ENCODE data around the gene CCDC85A.

Gene CCDC85A

GRCh38 chr2:56344771-56345170 lies 161.0 kb downstream of the CCDC85A start:
- Mint-ChIP-seq H3K9me3 (peaks cover 6 to 8% of the 10 kb centered on the region in 2 donors), H3K4me1 (ENCODE audit: low read depth in 2 of 2) (no peaks in the 10 kb centered on the region), H3K4me3 (no peak overlapping the region), H3K27me3 (no peaks in the 10 kb centered on the region), H3K27ac (no peak overlapping the region), H3K36me3 (ENCODE audit: insufficient read depth) (no peaks in the 10 kb centered on the region)
- DNase-seq (no peak), ATAC-seq (replicated peaks) (no peak)

- no peak for DNase-seq
- no peak for ATAC-seq (replicated peaks)
- Mint-ChIP-seq H3K36me3 (ENCODE audit: insufficient read depth) (no peaks in the 10 kb centered on the region), H3K4me3 (no peak overlapping the region), H3K4me1 (ENCODE audit: low read depth in 2 of 2) (no peaks in the 10 kb centered on the region), H3K27me3 (no peaks in the 10 kb centered on the region), H3K27ac (no peak overlapping the region), H3K9me3 (peaks cover 6 to 8% of the 10 kb centered on the region in 2 donors)
These were observed 164.1 kb downstream of the CCDC85A start for GRCh38 chr2:56347881-56348280.

DNA sequence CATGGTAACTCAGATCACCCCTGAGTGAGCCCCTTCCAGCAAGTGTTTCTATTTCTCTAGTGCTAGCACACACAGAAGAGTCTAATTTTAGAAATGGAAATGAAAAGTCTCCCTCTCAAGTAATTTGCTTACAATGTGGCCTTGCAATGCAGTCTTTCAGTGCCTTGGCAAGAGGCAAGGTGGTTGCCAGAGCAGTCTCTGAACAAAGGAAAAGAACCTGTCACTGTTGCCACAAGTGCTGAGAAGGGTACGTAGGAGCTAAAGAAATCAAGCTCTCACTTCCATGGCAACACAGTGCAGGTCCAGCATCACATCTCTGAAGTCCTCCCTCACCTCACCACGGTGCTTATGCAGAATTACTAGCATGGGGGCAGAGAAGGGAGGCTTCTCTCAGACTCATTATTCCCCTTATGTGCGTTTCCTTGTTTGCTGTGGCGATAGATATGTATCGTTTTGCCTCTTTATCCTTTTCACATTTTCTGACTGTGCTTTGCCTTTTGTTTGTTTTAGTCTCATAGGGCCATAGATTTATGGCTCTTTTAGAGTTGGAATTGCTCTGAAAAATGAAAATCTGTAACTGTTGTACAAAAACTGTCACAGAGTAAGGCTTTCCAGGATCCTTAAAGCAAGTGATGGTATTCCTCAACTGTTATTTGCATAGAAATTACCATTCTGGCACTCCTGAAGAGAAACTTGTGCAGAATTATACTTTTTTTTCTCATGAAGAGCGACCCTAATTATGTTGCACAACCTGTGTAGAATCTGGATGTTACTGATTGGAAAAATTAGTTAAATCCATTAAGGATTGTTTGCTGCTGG lies 164.8 kb downstream of the CCDC85A start:
- H3K4me3 Mint-ChIP-seq: no peak overlapping the region
- H3K9me3 Mint-ChIP-seq: peaks cover 6 to 8% of the 10 kb centered on the region in 2 donors
- no peaks in the 10 kb centered on the region for H3K4me1 Mint-ChIP-seq (ENCODE audit: low read depth in 2 of 2)
- no peak for ATAC-seq (replicated peaks)
- H3K27ac Mint-ChIP-seq: no peak overlapping the region
- H3K36me3 Mint-ChIP-seq (ENCODE audit: insufficient read depth): no peaks in the 10 kb centered on the region
- no peaks in the 10 kb centered on the region for H3K27me3 Mint-ChIP-seq
- no peak for DNase-seq

GRCh38 chr2:56357655-56358295 lies 174.0 kb downstream of the CCDC85A start:
- Mint-ChIP-seq H3K4me1 (ENCODE audit: low read depth in 2 of 2) (no peaks in the 10 kb centered on the region), H3K36me3 (ENCODE audit: insufficient read depth) (no peaks in the 10 kb centered on the region), H3K27me3 (no peaks in the 10 kb centered on the region), H3K4me3 (no peak overlapping the region), H3K9me3 (peaks cover 5 to 11% of the 10 kb centered on the region in 2 donors), H3K27ac (no peak overlapping the region)
- ATAC-seq (replicated peaks) (no peak), DNase-seq (no peak)

- H3K27ac Mint-ChIP-seq: no peak overlapping the region
- ATAC-seq (replicated peaks) (no peak), DNase-seq (no peak)
- H3K27me3 Mint-ChIP-seq: no peaks in the 10 kb centered on the region
- H3K9me3 Mint-ChIP-seq: peaks cover 10 to 26% of the 10 kb centered on the region in 2 donors
- H3K4me3 Mint-ChIP-seq: no peak overlapping the region
- no peaks in the 10 kb centered on the region for H3K36me3 Mint-ChIP-seq (ENCODE audit: insufficient read depth)
- no peaks in the 10 kb centered on the region for H3K4me1 Mint-ChIP-seq (ENCODE audit: low read depth in 2 of 2)
These were observed 178.1 kb downstream of the CCDC85A start for GRCh38 chr2:56361844-56362243.

- DNase-seq: no peak
- Mint-ChIP-seq H3K4me1 (ENCODE audit: low read depth in 2 of 2) (no peaks in the 10 kb centered on the region), H3K27ac (no peak overlapping the region), H3K9me3 (peaks cover 10 to 26% of the 10 kb centered on the region in 2 donors), H3K4me3 (no peak overlapping the region), H3K27me3 (no peaks in the 10 kb centered on the region), H3K36me3 (ENCODE audit: insufficient read depth) (no peaks in the 10 kb centered on the region)
- ATAC-seq (replicated peaks): no peak
These were observed 181.1 kb downstream of the CCDC85A start for GRCh38 chr2:56364902-56365301.

DNA sequence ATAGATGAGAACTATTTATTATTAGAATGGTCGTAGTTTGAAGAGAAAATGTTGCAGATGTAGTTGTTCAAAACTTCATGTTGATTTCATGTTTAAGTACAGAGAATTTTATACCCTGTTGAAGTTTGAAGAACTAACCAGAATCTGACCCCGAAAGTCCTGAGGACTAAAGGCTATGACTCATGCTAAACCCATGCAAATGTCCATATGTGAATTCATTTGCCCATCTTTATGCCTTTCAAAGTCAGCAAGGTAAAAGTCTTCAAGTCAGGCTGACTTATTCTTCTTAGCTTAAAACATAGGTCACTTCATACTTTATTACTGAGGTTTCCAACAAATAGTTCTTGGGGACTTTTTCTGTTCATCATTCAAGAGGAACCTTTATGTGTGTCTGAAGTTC lies 185.5 kb downstream of the CCDC85A start:
- H3K36me3 Mint-ChIP-seq (ENCODE audit: insufficient read depth): no peaks in the 10 kb centered on the region
- ATAC-seq (replicated peaks): no peak
- no peak for DNase-seq
- no peaks in the 10 kb centered on the region for H3K27me3 Mint-ChIP-seq
- H3K9me3 Mint-ChIP-seq: peaks cover 3 to 7% of the 10 kb centered on the region in 2 donors
- H3K27ac Mint-ChIP-seq: no peak overlapping the region
- no peak overlapping the region for H3K4me3 Mint-ChIP-seq
- no peaks in the 10 kb centered on the region for H3K4me1 Mint-ChIP-seq (ENCODE audit: low read depth in 2 of 2)

DNA sequence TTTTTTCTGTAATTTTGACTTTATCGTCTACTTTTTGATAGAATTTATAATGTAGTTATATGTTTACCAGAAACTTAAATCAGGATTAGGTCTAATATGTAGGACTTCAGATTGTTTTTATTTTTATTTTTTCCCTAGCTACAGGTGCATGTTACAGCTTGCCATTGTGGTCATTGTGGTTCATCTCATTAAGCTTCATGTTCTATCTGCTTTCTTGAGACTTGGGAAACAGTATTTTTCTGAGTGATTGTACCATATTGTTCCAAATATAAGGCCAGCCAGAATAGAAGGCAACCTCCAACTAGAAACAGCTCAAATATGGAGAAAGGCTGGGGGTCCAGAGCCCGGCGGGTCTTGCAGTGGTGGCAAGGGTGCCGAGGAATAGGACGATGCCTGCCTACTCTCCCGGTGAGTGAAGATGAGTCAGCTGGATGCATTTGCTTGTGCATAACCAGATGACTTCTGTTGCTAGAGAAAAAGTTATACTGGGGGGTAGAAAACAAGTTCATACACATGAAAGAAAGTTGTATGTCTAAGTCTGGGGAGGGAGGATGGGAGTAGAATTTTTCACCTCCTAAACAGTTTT lies 188.4 kb downstream of the CCDC85A start:
- Mint-ChIP-seq H3K27me3 (no peaks in the 10 kb centered on the region), H3K4me3 (no peak overlapping the region), H3K4me1 (ENCODE audit: low read depth in 2 of 2) (no peaks in the 10 kb centered on the region), H3K9me3 (no peaks in the 10 kb centered on the region), H3K27ac (no peak overlapping the region), H3K36me3 (ENCODE audit: insufficient read depth) (no peaks in the 10 kb centered on the region)
- DNase-seq (no peak), ATAC-seq (replicated peaks) (no peak)

- H3K4me1 Mint-ChIP-seq (ENCODE audit: low read depth in 2 of 2): no peaks in the 10 kb centered on the region
- ATAC-seq (replicated peaks): no peak
- H3K27ac Mint-ChIP-seq: no peak overlapping the region
- no peaks in the 10 kb centered on the region for H3K27me3 Mint-ChIP-seq
- no peak for DNase-seq
- no peaks in the 10 kb centered on the region for H3K36me3 Mint-ChIP-seq (ENCODE audit: insufficient read depth)
- no peaks in the 10 kb centered on the region for H3K9me3 Mint-ChIP-seq
- no peak overlapping the region for H3K4me3 Mint-ChIP-seq
These were observed 191.5 kb downstream of the CCDC85A start for GRCh38 chr2:56375251-56375650.

- DNase-seq: no peak
- H3K36me3 Mint-ChIP-seq (ENCODE audit: insufficient read depth): no peaks in the 10 kb centered on the region
These were observed 193.2 kb downstream of the CCDC85A start for GRCh38 chr2:56376699-56377665.

DNA sequence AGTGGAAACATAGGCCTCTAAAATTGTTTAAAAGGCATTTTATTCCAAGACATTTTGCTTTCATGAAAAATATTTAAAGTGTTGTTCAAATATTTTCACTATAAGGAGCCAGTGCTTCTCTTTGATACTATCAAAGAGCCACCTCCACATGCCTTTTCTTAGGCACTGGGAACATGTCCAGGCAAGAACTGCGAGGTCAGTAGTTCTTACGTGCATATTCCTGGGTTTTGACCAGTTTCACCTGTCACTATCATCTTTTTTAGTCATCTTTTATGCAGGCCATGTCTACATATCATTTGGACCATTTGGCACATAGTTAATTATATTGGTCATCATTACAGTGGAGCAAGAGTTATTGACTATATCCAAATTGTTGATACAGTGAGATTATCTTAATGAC lies 195.3 kb downstream of the CCDC85A start:
- H3K4me3 Mint-ChIP-seq: no peak overlapping the region
- H3K9me3 Mint-ChIP-seq: no peaks in the 10 kb centered on the region
- H3K27me3 Mint-ChIP-seq: no peaks in the 10 kb centered on the region
- H3K36me3 Mint-ChIP-seq (ENCODE audit: insufficient read depth): no peaks in the 10 kb centered on the region
- no peak overlapping the region for H3K27ac Mint-ChIP-seq
- no peak for DNase-seq
- no peak for ATAC-seq (replicated peaks)
- no peaks in the 10 kb centered on the region for H3K4me1 Mint-ChIP-seq (ENCODE audit: low read depth in 2 of 2)

More at GRCh38 chr2:56376699-56377665, 193.2 kb downstream of the CCDC85A start:
- no peaks in the 10 kb centered on the region for H3K27me3 Mint-ChIP-seq
- ATAC-seq (replicated peaks): no peak
- no peaks in the 10 kb centered on the region for H3K4me1 Mint-ChIP-seq (ENCODE audit: low read depth in 2 of 2)
- H3K27ac Mint-ChIP-seq: no peak overlapping the region
- H3K9me3 Mint-ChIP-seq: no peaks in the 10 kb centered on the region
- H3K4me3 Mint-ChIP-seq: no peak overlapping the region

DNA sequence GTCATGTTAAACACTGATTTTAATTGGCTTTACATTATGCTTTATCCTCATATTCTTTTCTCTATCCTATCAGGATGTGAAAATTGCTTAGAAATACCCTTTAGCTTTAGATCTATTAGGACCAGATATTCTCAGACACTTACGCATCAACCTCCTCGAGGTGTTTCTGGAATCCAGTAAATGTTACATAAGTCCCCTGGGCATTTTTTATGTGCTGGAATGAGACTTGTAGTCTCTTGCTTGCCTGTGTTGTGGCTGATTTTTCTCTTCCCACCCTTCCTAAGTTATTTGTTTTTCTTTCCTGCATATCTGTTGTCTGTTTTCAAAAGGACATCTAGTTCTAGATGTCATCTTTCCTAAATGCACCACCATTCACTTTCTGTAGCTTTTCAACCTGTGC lies 197.1 kb downstream of the CCDC85A start:
- Mint-ChIP-seq H3K27ac (no peak overlapping the region), H3K27me3 (no peaks in the 10 kb centered on the region), H3K9me3 (peaks cover 0 to 2% of the 10 kb centered on the region in 2 donors), H3K4me1 (ENCODE audit: low read depth in 2 of 2) (no peaks in the 10 kb centered on the region), H3K36me3 (ENCODE audit: insufficient read depth) (no peaks in the 10 kb centered on the region), H3K4me3 (no peak overlapping the region)
- ATAC-seq (replicated peaks): no peak
- no peak for DNase-seq

GRCh38 chr2:56382466-56382865 lies 198.7 kb downstream of the CCDC85A start:
- no peak for ATAC-seq (replicated peaks)
- no peak for DNase-seq
- no peaks in the 10 kb centered on the region for H3K36me3 Mint-ChIP-seq (ENCODE audit: insufficient read depth)
- no peak overlapping the region for H3K27ac Mint-ChIP-seq
- H3K4me1 Mint-ChIP-seq (ENCODE audit: low read depth in 2 of 2): no peaks in the 10 kb centered on the region
- H3K9me3 Mint-ChIP-seq: peaks cover 0 to 2% of the 10 kb centered on the region in 2 donors
- no peaks in the 10 kb centered on the region for H3K27me3 Mint-ChIP-seq
- H3K4me3 Mint-ChIP-seq: no peak overlapping the region

Measured in effector memory CD8-positive, alpha-beta T cell (primary cell).